ENCODE measurements around the gene GPRC5C.

GPRC5C gene

GRCh38 chr17:74490716-74491115 is 58.8 kb downstream of the GPRC5C start:
- Histone ChIP-seq H3K4me1 (ENCODE audit: insufficient read depth, poor library complexity, severe bottlenecking) (no peaks in the 10 kb centered on the region), H3K27me3 (ENCODE audit: insufficient read depth, poor library complexity, severe bottlenecking) (peaks cover 3% of the 10 kb centered on the region), H3K36me3 (ENCODE audit: low read depth) (no peaks in the 10 kb centered on the region), H3K4me3 (ENCODE audit: severe bottlenecking) (no peak overlapping the region), H3K9me3 (ENCODE audit: severe bottlenecking) (no peaks in the 10 kb centered on the region), H3K27ac (ENCODE audit: poor library complexity, severe bottlenecking) (no peak overlapping the region)
- TF ChIP-seq, protein P1, sequence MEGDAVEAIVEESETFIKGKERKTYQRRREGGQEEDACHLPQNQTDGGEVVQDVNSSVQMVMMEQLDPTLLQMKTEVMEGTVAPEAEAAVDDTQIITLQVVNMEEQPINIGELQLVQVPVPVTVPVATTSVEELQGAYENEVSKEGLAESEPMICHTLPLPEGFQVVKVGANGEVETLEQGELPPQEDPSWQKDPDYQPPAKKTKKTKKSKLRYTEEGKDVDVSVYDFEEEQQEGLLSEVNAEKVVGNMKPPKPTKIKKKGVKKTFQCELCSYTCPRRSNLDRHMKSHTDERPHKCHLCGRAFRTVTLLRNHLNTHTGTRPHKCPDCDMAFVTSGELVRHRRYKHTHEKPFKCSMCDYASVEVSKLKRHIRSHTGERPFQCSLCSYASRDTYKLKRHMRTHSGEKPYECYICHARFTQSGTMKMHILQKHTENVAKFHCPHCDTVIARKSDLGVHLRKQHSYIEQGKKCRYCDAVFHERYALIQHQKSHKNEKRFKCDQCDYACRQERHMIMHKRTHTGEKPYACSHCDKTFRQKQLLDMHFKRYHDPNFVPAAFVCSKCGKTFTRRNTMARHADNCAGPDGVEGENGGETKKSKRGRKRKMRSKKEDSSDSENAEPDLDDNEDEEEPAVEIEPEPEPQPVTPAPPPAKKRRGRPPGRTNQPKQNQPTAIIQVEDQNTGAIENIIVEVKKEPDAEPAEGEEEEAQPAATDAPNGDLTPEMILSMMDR (IDR thresholded peaks at IDR 0.05; ENCODE audit: poor library complexity, severe bottlenecking) = no peak
- DNase-seq (ENCODE audit: low spot score) (no peak), ATAC-seq (ENCODE audit: low read depth) (no peak)

GRCh38 chr17:74491626-74492025 is 59.7 kb downstream of the GPRC5C start:
- TF ChIP-seq, protein P1 (IDR thresholded peaks at IDR 0.05; ENCODE audit: poor library complexity, severe bottlenecking) = no peak
- Histone ChIP-seq H3K27ac (ENCODE audit: poor library complexity, severe bottlenecking) (no peak overlapping the region), H3K36me3 (ENCODE audit: low read depth) (no peaks in the 10 kb centered on the region), H3K4me3 (ENCODE audit: severe bottlenecking) (no peak overlapping the region), H3K4me1 (ENCODE audit: insufficient read depth, poor library complexity, severe bottlenecking) (no peaks in the 10 kb centered on the region), H3K9me3 (ENCODE audit: severe bottlenecking) (no peaks in the 10 kb centered on the region), H3K27me3 (ENCODE audit: insufficient read depth, poor library complexity, severe bottlenecking) (peaks cover 3% of the 10 kb centered on the region)
- DNase-seq (ENCODE audit: low spot score) (no peak), ATAC-seq (ENCODE audit: low read depth) (no peak)

- Histone ChIP-seq H3K27ac (ENCODE audit: poor library complexity, severe bottlenecking) (no peak overlapping the region), H3K27me3 (ENCODE audit: insufficient read depth, poor library complexity, severe bottlenecking) (peaks cover 3% of the 10 kb centered on the region), H3K9me3 (ENCODE audit: severe bottlenecking) (no peaks in the 10 kb centered on the region), H3K4me1 (ENCODE audit: insufficient read depth, poor library complexity, severe bottlenecking) (no peaks in the 10 kb centered on the region), H3K4me3 (ENCODE audit: severe bottlenecking) (no peak overlapping the region), H3K36me3 (ENCODE audit: low read depth) (no peaks in the 10 kb centered on the region)
- TF ChIP-seq, protein P1 (IDR thresholded peaks at IDR 0.05; ENCODE audit: poor library complexity, severe bottlenecking) = peak; percentile 86
- ATAC-seq (ENCODE audit: low read depth) (peak; percentile 83), DNase-seq (ENCODE audit: low spot score) (no peak)
Observed at GRCh38 chr17:74493331-74493833, 61.5 kb downstream of the GPRC5C start.

Measured in RWPE2 (cell line).